GM12878 (cell line): Measurements from ENCODE around the gene DISC1. TPM values are rescaled to one million over a fixed set of nuclear protein-coding genes. Genes with fewer than 3 reads are reported as not detected.

Source experiments
- ATAC-seq: fragments of 200-7000 bp; cut with Tn5 transposase; 3 replicates; pipeline ENCODE4 v1.9.1; 2020; ENCODE audit warnings: mild to moderate bottlenecking, moderate library complexity
- BruUV-seq: library from RNA; stranded (reverse); fragments of 400-500 nt; replicated peaks from 2 replicates; lab custom pipeline; 2021; lab: Mats Ljungman, UMichigan
- CTCF ChIA-PET: fragments of 300-600 bp; sonication (Branson Sonifier 250); formaldehyde crosslinking; extraction: SDS; loops from one replicate; lab custom pipeline; 2021; ENCODE audit warnings: inconsistent platforms; lab: Yijun Ruan, JAX
- POLR2A ChIA-PET: fragments of 350-600 bp; formaldehyde crosslinking; extraction: SDS; loops from one replicate; lab custom pipeline; 2021; ENCODE audit warnings: inconsistent platforms; lab: Charles Lee
- RAD21 ChIA-PET: fragments of 300-600 bp; sonication (Branson Sonifier 250); formaldehyde crosslinking; loops from one replicate; lab custom pipeline; 2023; ENCODE audit warnings: antibody characterized with exemption; ENCODE audit not compliant: unreplicated experiment; lab: Charles Lee
- SMC1A ChIA-PET: fragments of 300-600 bp; sonication (Branson Sonifier 250); formaldehyde crosslinking; loops from one replicate; lab custom pipeline; 2023; ENCODE audit not compliant: unreplicated experiment, uncharacterized antibody; lab: Charles Lee
- DNase-seq: peaks from one replicate; pipeline ENCODE4 v3.0.0-alpha.2; 2011; ENCODE audit warnings: low read depth, low spot score
- FAIRE-seq: peaks from 3 replicates; lab custom pipeline; 2011; peaks lifted over from hg19 to GRCh38; lab: Jason Lieb, UNC
- H2AFZ ChIP-seq: 2 replicates; pipeline ENCODE4 v1.6.0; 2011; ENCODE audit warnings: low read depth, low read length, control low read depth; ENCODE audit not compliant: control insufficient read depth
- H3K27ac ChIP-seq: 2 replicates; pipeline ENCODE4 v1.5.1; 2011; ENCODE audit warnings: control low read depth; ENCODE audit not compliant: control insufficient read depth, insufficient read depth
- H3K27me3 ChIP-seq, 2 experiments: replicated peaks in 1 of 2; 2 replicates each; pipeline versions ENCODE4 v1.6.0 to v1.6.1; 2011; ENCODE audit warnings: low read length in 1 of 2; ENCODE audit not compliant: control insufficient read depth in 2 of 2, insufficient read depth in 2 of 2
- H3K36me3 ChIP-seq, 2 experiments: 2 replicates each; pipeline ENCODE4 v1.5.1; 2011; ENCODE audit warnings: low read length in 1 of 2; ENCODE audit not compliant: control insufficient read depth in 2 of 2, insufficient read depth in 2 of 2
- H3K4me1 ChIP-seq: 2 replicates; pipeline ENCODE4 v1.6.1; 2011; ENCODE audit warnings: mild to moderate bottlenecking, low read length, moderate library complexity, mixed read lengths; ENCODE audit not compliant: control insufficient read depth, insufficient read depth
- H3K4me2 ChIP-seq: 2 replicates; pipeline ENCODE4 v1.6.0; 2011; ENCODE audit warnings: control low read depth; ENCODE audit not compliant: control insufficient read depth, insufficient read depth
- H3K4me3 ChIP-seq: fragments of 200-600 bp; sonication (generic); 2 replicates; pipeline ENCODE4 v1.5.1; 2016
- H3K79me2 ChIP-seq: 2 replicates; pipeline ENCODE4 v1.6.0; 2011; ENCODE audit warnings: low read length; ENCODE audit not compliant: control insufficient read depth, insufficient read depth
- H3K9ac ChIP-seq: 2 replicates; pipeline ENCODE4 v1.8.0; 2011; ENCODE audit warnings: low read length, control low read depth, mixed read lengths; ENCODE audit not compliant: control insufficient read depth, insufficient read depth
- H3K9me3 ChIP-seq: replicated peaks from 3 replicates; pipeline ENCODE4 v1.5.1; 2011; ENCODE audit warnings: mild to moderate bottlenecking, low read length; ENCODE audit not compliant: control insufficient read depth, insufficient read depth
- H4K20me1 ChIP-seq: 2 replicates; pipeline ENCODE4 v1.6.0; 2011; ENCODE audit not compliant: control insufficient read depth, insufficient read depth
- ATF3 ChIP-seq: IDR thresholded peaks from 2 replicates; pipeline ENCODE4 v1.6.1; 2011; ENCODE audit warnings: low read depth, mild to moderate bottlenecking, low read length, moderate library complexity, borderline replicate concordance; ENCODE audit errors: extremely low read depth
- BRCA1 ChIP-seq: IDR thresholded peaks from 2 replicates; pipeline ENCODE4 v1.6.1; 2011; ENCODE audit warnings: low read depth, low read length, improper control_type of control experiment
- E2F8 ChIP-seq: fragments of 450-650 bp; IDR thresholded peaks from 2 replicates; pipeline ENCODE4 v1.6.1; 2018; ENCODE audit warnings: mild to moderate bottlenecking, low read depth, moderate library complexity; ENCODE audit not compliant: partially characterized antibody
- JUND ChIP-seq: IDR thresholded peaks from 2 replicates; pipeline ENCODE4 v1.6.1; 2012; ENCODE audit warnings: low read depth, mild to moderate bottlenecking, low read length, improper control_type of control experiment, moderate library complexity
- POU2F2 ChIP-seq: IDR thresholded peaks from 3 replicates; pipeline ENCODE4 v1.6.1; 2011; ENCODE audit warnings: low read depth, mild to moderate bottlenecking, low read length, borderline replicate concordance
- SKIL ChIP-seq: fragments of 450-650 bp; IDR thresholded peaks from 2 replicates; pipeline ENCODE4 v1.6.1; 2017; ENCODE audit warnings: mild to moderate bottlenecking, low read depth, inconsistent platforms; ENCODE audit not compliant: poor library complexity, severe bottlenecking
- SMARCA5 ChIP-seq: fragments of 450-650 bp; IDR thresholded peaks from 2 replicates; pipeline ENCODE4 v1.6.1; 2017; ENCODE audit warnings: mild to moderate bottlenecking
- SMC3 ChIP-seq: IDR thresholded peaks from 2 replicates; pipeline ENCODE4 v1.6.1; 2011; ENCODE audit warnings: low read length, improper control_type of control experiment, borderline replicate concordance
- SREBF2 ChIP-seq: IDR thresholded peaks from 2 replicates; pipeline ENCODE4 v1.6.1; 2012; ENCODE audit warnings: mild to moderate bottlenecking, low read length
- TCF12 ChIP-seq: IDR thresholded peaks from 2 replicates; pipeline ENCODE4 v1.6.1; 2011; ENCODE audit warnings: low read depth, mild to moderate bottlenecking, low read length
- USF1 ChIP-seq: IDR thresholded peaks from 2 replicates; pipeline ENCODE4 v1.6.1; 2011; ENCODE audit warnings: borderline replicate concordance, low read depth, mild to moderate bottlenecking, moderate library complexity, mixed read lengths, low read length; ENCODE audit not compliant: insufficient read depth; ENCODE audit errors: extremely low read length
- ZNF217 ChIP-seq: fragments of 450-650 bp; IDR thresholded peaks from 2 replicates; pipeline ENCODE4 v1.6.1; 2017; ENCODE audit warnings: antibody characterized with exemption, mild to moderate bottlenecking
- ZNF687 ChIP-seq: fragments of 450-650 bp; IDR thresholded peaks from 2 replicates; pipeline ENCODE4 v1.6.1; 2017; ENCODE audit warnings: mild to moderate bottlenecking, moderate library complexity
- WGBS: methylation state at CpG from one replicate; pipeline ENCODE4 v1.1.6; 2016; ENCODE audit warnings: low lambda C conversion rate; ENCODE audit not compliant: insufficient replicate concordance, insufficient coverage; ENCODE audit errors: missing lambda C conversion rate; 5-methylcytosine and 5-hydroxymethylcytosine counted together
- in situ Hi-C: fragments of 300-500 bp; cut with MboI; formaldehyde crosslinking; loops from 9 replicates; pipeline ENCODE4 v1.14.3; 2018; ENCODE audit warnings: mixed read lengths
- intact Hi-C: fragments of 100-400 bp; cut with micrococcal nuclease; formaldehyde crosslinking; loops from one replicate; pipeline ENCODE4 v1.14.2; 2022; ENCODE audit not compliant: unreplicated experiment
- polyA plus RNA-seq, 11 experiments: library from polyadenylated mRNA; depleted of rRNA in 4 of 11; unstranded in 6 of 11; stranded (reverse) in 5 of 11; fragments of >200 nt; fragmentation: Nextera tagmentation in 4 of 11; fragmentation: Illumina TruSeq in 1 of 11; extraction: Ambion mirVana in 4 of 11; extraction: Trizol in 1 of 11; gene quantifications; 1 replicate in 1 of 11; 2 replicates in 10 of 11; pipeline versions ENCODE4 v1.2.1 to v1.2.3, GENCODE V29; 2011 to 2016; ENCODE audit warnings: inconsistent platforms in 2 of 11, missing spikeins in 2 of 11, low read depth in 1 of 11
- total RNA-seq, 4 experiments: library from RNA; depleted of rRNA in 3 of 4; stranded (reverse); fragments of >200 nt in 3 of 4; fragmentation: Illumina TruSeq in 1 of 4; extraction: Trizol in 1 of 4; gene quantifications; 2 replicates each; pipeline versions ENCODE4 v1.2.1 to v1.2.3, GENCODE V29; 2013 to 2021

DISC1 gene
- total and polyA plus RNA-seq, 10 of the 15 experiments (the other 5 are each of a cell fraction or from before 2014, with no cell fraction given): 0.05 to 0.72 (median 0.19) TPM; not detected in 1

- BruUV-seq: no TSS peak
Observed at GRCh38 chr1:231727171-231727570, 100.6 kb downstream of the DISC1 start.

More at GRCh38 chr1:231727171-231727570, 100.6 kb downstream of the DISC1 start:
- H3K79me2 ChIP-seq: no peaks in the 10 kb centered on the region
- H3K9ac ChIP-seq: no peak overlapping the region
- no peaks in the 10 kb centered on the region for H3K4me1 ChIP-seq
- CTCF ChIA-PET: no interaction called here
- no peak overlapping the region for H3K4me3 ChIP-seq
- POLR2A ChIA-PET: no interaction called here
- no peaks in the 10 kb centered on the region for H3K9me3 ChIP-seq
- RAD21 ChIA-PET: no interaction called here
- H3K4me2 ChIP-seq: no peak overlapping the region
- no peak for FAIRE-seq
- DNase-seq: no peak
- no peaks in the 10 kb centered on the region for H4K20me1 ChIP-seq
- SMC1A ChIA-PET: no interaction called here
- H2AFZ ChIP-seq: no peak overlapping the region
- TF ChIP-seq SREBF2 (no peak), BRCA1 (no peak), POU2F2 (no peak), SKIL (no peak), JUND (no peak), ZNF687 (no peak), ZNF217 (no peak), ATF3 (no peak), E2F8 (no peak), TCF12 (no peak), SMARCA5 (no peak), USF1 (no peak), SMC3 (no peak)
- ATAC-seq: no peak
- WGBS: 0% methylated on average over 2 of the region's 2 CpGs
- intact Hi-C loops: no loop called here
- H3K36me3 ChIP-seq: no peaks in the 10 kb centered on the region
- no peaks in the 10 kb centered on the region for H3K27me3 ChIP-seq
- in situ Hi-C loops: no loop called here
- H3K27ac ChIP-seq: no peak overlapping the region
